HUDEP-2 (cell line): ENCODE results near the gene C4BPB.

Experiments
- DNase-seq, 76 experiments: peaks; one replicate each; lab custom pipeline; 2025; ENCODE audit not compliant: unreplicated experiment in 76 of 76; lab: John Stamatoyannopoulos, UW

The C4BPB gene

DNA sequence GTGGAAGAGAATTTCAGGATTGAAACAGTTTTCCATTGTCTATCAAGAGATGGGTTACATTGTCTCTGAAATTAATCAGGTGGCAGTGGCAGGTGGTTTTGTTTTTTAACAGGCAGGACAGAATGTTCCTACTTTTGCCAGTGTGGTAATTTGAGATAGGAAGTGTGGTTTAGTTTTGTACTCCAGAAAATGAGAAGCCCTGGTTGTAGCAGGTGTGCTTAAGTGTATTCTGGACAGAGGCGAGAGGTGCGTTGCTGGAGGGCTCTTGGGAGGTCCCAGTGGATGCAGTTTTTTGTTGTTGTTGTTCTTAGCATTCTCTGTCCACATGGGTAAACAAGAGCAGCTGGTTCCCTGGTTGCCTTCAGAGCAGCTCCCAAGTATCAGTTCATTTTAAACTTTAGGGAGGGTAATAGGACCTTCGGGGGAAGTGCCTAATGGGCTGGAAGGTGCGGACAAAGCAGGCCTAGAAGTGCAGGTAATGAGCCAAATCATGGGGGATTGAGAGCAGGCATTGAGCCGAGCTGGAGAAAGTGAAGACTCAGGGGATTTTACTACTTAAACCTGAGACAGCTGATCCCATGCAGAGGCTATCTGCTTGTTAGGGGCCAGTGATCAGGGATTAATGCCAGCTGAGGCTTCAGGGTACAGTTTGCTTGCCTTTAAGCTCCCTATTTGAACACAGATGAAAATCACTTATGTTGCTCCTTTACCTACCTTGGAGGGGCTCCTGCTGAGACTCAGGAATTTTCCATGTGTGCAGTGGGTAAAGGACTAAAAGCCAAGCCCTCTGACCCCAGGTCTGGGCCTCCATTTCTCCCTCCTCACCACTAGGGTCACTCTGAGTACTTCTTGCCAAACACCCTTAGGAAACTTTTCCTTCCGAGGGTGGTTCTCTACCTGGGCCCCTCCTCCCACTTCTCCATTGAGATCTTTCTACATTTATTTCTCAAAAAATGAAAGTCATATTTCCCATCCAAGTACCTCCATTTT is 29.5 kb upstream of the C4BPB start:
- no peak for DNase-seq

DNA sequence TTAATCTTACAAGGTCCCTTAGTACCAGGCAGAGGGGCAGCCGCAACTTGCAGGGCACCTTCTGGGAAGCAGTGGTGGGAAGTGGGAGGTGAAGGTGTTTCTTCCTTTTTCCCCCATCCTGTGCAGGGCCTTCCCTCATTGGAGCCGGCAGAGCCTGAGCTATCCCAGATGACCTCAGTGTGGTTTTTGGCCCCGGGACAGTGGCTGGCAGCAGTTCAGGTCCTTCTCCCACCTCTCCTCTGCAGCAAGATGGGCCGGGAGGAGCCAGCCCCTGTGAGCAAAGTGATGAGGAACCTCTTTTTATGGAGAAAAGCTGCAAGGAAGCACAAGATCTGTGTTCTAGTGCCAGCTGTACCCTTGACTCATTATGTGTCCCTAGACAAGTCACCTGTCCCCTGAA is 28.8 kb upstream of the C4BPB start:
- DNase-seq, result no peak

DNA sequence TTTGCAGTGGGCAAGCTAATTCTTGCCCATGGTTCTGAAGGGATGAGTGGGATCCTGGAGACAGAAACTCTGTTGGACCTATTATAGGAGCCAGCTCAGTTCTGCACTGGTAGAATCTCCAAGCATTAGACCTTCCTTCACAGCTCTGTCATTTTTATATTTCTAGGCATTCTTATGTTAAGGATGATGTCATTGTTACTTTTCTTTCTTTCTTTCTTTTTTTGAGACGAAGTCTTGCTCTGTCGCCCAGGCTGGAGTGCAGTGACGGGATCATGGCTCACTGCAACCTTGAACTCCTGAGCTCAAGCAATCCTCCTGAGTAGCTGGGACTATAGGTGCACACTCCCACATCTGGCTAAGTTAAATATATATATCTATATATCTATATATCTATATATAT is 28.1 kb upstream of the C4BPB start:
- DNase-seq, result no peak

DNA sequence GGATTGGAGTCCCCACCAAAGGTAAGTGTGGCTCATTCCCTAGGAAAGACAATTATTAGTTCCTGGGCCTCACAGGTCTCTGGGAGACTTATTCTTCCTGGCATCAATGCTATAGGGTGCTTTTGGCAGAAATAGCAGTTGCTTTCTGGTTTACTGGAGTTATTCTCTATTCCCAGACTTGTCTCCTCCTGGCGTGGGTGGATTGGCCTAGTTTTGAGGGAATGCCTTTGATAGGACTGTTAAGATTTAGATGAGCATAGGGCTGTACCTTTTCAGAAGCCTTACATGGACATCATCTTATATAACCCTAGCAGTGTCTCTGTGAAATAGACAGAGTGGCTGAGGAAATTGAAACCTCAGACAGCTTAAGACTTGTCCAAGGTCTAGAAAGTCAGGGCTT is 26.6 kb upstream of the C4BPB start:
- no peak for DNase-seq

DNA sequence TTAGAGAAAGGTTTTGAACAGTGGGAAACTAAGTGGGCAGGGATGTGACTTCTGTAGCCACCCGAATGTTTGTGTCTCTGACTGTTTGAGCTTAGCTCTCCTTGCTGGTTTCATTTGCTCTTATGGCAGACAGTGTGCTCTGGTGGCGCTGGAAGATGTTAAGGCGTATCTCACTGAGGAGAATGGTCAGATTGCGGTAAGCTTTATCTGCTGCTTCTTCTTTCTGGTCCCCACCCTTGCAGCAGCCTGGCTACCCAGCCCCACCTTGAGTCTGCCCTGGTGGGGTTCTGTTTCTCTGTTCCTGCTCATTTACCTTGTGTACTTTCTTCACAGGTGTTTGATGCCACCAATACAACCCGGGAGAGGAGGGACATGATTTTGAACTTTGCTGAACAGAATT is 25.6 kb upstream of the C4BPB start:
- no peak for DNase-seq

DNA sequence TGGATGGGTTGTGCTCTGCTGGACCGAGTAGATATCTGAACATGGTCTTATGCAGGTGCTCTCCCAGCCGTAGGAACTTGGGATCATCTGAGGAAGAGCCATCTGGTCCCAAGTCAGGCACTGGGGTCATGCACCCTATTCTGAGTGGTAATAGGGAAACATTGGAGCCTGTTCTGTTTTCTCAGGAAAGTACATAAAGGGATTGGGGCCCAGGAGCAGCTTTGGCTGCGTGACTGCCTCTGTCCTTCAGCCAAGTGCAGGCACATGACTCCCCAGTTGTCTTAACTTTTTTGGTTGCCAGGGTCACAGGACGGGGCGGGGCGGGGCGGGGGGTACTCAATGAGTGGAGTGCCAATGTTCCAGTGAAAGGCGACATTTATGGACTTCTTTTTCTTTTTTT is 24.1 kb upstream of the C4BPB start:
- DNase-seq, result peak in 7 of 76 experiments; percentile 7 to 18 (median 14)

DNA sequence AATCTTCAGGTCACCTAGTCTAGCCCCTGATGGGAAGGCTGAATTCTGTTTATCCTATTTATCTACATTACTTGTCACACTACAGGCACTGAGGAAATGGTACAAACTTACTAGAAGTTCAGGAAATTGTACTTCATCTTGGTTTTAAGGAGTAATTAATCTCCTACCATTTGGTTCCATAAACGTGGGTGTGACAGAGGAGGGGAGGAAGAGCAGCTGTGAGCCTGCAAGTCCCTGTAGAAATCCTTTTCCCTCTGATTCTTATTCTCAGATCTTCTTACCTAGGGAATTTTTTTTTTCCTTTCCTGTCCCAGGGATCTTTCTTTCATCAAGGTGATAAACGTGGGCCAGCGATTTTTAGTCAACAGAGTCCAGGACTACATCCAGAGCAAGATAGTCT is 21.5 kb upstream of the C4BPB start:
- DNase-seq, result no peak

DNA sequence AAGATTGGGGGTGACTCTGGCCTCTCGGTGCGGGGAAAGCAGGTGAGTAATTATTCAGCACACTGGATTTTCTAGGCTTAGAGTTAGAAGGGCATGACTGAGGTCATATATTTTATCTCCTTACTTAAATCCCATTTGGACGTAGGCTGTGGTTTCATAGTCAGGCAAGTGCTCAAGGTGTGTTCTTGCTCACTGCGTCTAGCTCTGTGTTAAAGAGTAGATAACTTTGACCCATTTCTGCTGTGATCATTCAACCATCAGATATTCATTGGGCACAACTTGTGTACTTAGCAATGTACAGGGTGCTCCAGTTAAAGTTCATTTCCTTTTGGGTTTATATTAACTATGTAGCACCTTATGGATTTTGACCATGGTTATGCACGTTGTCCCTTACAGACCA is 21.0 kb upstream of the C4BPB start:
- DNase-seq, result no peak

DNA sequence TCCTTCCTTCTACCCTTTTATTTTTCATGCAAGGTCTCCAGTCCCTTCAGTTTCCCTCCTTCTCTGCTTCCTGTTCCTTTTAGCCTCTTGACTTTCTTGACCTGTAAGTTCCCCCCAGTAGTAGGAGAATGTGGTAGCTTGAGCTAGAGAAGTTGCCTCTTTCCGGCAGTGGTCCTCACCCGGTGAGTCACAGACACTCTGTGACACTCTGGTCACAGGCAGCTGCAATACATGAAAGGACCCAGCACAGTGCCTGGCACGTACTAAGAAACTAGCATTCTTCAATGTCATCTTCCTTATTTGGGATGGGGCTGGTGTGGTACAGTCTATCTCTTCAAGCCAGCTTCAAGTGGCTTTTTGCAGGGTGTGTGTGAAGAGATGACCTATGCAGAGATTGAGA is 19.6 kb upstream of the C4BPB start:
- no peak for DNase-seq

DNA sequence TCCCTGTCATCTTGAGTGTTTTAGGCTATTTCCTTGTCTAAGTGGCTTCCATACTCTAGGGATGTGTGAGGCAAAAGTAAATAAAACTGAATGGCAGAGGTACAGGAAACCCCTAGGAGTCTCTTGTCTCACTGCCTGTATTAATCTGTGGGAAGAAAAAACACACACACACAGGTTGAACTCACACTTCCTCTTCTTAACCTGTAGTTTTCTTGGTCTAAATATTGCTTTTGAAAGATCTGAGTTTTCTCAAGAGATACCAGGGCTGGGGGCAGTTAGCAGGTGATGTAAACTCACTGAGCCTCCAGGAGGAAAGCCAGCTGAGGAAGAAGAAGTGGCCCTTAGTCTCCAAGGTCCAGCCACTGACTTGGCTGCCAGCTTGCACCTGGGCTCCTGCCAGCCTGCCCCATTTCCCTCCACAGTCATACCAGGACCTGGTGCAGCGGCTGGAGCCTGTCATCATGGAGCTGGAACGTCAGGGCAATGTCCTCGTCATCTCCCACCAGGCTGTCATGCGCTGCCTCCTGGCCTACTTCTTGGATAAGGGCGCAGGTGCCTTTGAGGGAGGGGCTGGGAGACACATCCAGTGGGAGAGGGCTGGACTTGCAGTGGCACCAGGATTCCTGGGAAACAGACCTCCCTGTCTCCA is 18.7 kb upstream of the C4BPB start:
- no peak for DNase-seq

DNA sequence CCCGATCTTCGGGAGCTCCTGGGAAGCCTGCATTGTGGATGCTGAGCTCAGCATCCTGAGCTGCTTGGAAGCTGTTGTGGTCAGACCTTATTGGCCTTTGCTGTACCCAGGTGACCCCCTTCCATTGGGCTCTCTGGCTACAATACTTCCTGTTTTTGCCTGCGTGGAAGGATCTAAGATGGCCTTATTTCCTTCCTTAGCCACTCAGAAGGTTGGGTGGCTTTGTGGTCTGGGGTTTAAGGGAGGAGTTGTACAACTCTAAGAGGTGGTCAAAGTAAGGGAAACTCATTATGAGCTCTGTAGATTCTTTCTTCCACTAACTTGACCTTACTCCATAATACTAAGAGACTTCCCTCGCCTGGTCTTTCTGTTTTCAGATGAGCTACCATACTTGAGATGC is 17.8 kb upstream of the C4BPB start:
- no peak for DNase-seq

DNA sequence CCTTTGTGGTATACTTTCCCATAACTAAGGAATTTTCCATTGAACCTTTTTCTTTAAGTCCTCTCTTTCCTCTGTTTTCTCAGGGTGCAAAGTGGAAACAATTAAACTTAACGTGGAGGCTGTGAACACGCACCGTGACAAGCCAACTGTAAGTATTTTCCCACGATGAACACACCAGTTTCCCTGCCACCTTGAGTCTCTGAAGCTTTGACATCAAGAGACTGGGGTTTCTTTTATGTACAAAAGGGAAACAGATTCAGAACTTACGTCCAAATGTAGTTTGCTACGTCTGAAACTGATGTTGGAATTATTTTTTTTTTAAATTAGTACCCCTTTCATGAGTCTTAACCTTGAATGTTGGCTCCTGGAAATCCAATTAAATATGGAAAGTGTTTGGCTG is 17.2 kb upstream of the C4BPB start:
- DNase-seq, result no peak

DNA sequence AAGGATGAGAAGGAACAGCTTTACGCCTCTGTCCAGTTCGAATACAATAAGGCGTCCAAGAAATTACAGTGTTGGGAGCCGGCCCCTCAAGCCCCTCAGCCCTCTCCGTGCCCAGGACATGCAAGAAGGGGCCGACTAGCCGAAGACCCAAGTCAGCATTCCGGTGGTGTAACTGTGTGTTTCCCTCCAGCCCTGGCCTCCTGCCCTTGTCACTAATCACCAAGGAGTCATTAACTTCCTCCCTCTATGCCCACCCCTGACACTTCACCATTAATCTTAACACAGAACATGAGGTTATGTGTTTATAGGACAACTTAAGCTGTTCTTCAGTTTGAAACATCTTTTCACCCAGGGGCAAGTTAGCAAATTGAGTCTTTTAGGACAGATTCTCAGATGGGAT is 16.4 kb upstream of the C4BPB start:
- no peak for DNase-seq

DNA sequence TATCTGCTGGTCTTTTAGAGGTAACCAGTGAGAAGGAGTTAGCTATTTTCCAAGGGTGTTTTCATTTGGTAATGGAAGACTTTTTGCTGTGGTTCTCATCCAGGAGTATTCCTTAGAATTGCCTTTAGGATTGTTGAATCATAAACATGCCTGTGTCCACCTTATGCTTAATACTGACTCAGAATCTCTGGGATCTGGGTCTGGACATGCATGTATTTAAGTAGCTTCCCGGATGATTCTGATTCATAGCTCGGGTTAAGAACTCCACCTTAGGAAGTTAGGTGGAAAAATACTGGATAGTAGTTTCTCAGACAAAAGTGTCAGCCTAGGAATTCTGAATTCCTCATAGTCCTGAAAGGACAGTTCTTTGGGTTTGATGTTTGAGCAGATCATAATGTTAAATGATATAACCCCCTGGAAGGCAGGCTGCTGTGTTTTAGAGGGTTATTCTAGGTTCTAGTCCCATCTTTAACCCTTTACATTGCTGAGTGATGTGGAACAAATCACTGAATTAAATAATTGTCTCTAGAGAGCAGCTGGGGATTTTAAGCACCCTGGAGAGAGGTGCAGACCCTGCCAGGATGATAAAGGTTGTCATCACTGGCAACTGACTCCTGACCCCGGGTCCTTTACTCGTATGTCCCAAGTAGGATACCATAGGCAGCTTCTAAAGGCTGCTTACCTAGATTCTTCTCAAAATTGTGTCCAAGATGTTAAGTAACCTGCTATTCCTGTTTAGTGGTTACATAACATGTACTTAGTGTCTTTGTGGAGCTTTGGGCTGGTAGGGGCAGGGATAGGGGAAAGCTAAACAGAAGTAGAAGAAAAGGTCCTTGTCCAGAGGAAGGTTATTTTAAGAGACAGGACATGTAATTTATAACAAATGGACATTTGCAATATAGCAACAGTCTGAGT is 14.5 kb upstream of the C4BPB start:
- DNase-seq, result no peak

DNA sequence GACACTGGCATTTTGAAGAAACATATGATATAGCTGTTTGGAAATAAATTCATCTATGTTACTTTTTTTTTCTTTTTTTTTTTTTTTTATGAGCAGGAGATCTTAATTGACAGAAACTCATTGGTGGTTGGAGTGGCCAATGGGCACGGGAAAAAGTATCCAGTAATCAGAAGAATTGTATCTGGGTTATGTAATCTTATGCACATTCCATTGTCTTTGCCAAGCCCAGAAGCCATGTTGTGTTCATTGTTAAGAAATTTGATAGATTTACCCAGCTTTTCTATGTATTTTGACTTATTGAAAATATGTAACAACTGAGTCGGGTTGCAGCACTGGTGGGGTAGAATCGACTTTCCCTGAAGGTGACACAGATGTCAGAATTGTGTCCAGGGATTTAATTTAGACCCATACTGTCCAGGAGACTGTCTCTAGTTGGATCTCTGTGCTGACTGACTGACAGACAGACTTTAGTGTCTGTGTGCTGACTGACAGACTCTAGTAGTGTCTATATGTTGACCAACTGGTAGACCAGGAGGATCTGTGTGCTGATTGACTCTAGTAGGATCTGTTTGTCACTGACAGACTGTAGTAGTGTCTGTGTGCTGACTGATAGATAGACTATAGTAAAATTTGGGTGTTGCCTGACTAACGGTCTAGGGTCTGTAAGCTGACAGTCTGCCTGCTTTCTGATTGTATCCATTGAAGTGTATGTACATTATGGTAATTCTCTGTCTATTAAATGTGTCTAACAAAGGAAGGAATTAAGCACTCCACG is 12.3 kb upstream of the C4BPB start:
- peak in 11 of 76 experiments; percentile 7 to 41 (median 25) for DNase-seq

DNA sequence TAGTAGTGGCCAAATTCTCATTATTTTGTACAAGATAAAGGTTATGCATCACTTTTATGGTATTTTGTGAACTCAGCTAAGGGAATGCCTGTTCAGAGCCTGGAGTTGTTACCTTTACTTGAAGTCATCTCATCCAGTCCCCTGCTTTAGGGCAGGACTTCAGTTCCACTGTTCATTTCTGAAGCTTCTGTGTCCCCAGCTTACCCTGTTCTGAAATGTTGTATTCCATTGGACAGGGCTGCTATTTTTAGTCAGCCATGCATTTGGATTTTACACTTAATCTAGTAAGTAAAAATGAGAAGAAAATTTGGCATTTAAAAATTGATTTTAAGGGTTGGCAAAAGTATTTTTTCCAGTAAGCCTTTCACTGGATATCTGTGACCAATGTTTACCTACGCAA is 11.6 kb upstream of the C4BPB start:
- no peak for DNase-seq

DNA sequence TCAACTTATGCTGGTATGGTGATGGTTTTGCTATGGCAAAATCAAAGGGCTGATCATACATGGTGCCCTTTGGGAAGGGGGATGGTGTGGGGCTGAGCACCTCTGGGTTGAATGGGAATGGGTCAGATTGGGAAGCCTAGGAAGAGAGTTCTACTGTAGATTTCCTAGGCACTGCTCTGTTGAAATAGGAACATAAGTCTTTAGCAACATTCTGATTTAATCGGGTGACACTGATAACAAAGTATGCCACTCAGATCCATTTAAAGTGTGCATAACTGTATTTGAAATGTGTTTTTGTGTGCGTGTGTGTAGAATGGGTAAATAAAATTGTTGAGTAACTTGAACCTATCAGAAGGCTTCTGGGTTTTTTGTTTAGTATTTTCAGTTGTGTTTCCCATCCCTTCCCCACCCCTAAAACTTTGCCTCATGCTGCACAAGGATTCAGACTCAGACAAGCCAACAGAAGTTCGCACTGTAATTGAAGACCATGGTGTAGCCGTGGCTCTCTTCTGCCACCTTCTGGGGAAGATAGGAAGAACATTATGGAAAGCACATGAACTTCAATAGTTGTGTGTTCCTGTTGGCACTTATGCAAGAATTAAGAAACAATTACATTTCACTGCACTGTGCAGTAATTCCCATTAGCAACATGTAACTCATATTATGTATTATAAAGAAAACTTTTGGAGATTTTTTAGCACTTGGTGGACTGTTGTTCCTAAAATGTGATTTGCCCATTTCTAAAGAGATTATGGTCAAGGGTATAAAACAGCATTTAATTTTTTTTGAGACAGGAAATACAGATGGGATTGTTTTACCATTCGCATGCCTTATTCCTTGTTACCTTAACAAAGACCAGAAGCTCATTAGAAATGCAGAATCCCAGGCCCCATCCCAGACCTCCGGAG is 10.9 kb upstream of the C4BPB start:
- DNase-seq, result peak in 65 of 76 experiments; percentile 7 to 83 (median 56)

DNA sequence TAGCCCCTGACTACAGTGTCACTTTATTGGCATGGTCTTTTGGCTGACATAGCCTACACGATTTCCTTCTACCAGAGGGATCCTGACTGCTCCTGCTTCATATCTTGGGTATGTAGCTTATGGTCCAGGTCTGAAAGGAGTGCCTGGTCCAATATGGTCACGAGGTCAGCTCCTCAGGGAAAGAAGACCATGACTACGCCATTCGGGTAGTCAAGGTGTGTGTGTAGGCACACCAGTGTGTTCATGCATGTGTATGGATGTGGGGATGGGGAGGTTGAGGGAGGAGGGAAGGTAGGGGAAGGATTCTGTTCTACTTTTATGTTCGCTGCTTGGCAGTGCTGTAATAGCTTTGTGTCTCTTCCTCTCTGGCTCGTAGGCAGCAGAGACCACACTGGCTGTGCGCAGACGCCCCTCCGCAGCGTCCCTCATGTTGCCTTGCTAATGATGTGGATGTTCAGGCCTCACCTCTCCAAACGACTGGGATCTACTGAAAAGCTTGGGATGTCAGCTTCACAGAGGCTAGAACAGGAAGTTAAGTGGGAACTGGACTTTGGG is 10.0 kb upstream of the C4BPB start:
- DNase-seq, result no peak

DNA sequence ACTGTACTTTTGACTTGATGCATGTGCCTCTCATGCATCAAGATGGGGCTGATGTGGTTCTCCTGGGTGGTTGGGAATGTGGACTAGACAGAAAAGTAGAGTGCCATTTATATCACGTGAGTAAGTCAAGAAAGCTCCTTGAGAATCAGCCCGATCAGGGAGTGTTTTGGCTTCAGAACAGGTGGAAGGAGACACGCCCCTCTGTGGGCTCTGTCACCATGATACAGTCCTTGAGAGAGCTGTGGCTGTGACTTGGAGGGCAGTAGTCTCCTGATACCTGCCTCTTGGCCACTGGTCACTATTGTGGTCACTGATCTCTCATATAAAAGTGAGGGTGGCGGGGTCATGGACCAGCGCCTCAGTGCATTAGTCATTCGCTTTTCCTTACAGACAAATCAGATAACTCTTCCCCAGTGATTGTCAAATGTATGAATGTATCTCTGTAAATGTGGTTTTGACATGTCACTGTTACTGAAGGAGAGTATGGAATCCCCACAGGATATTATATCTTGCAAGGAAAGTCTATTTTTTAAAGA is 8.9 kb upstream of the C4BPB start:
- peak in 2 of 76 experiments; percentile 8 for DNase-seq
